PC-3 (cell line): ENCODE data around the gene FBXL16.

Experiments used
- CTCF ChIP-seq: fragments of 300-600 bp; sonication (generic); conservative IDR thresholded peaks from 2 replicates; pipeline ENCODE4 v1.5.1; 2017; ENCODE audit warnings: antibody characterized with exemption, low read depth, mild to moderate bottlenecking, low read length
- EZH2 ChIP-seq: fragments of 300-600 bp; sonication (generic); IDR thresholded peaks from one replicate; pipeline ENCODE4 v1.6.1; 2017; ENCODE audit warnings: antibody characterized with exemption, mild to moderate bottlenecking, low read length; ENCODE audit not compliant: unreplicated experiment

GRCh38 chr16:724188-725040, 18.8 kb upstream of the FBXL16 start:
- no peak for TF ChIP-seq EZH2
- TF ChIP-seq CTCF: no peak
